ENCODE data around the gene ZNF341.

- no peak for TF ChIP-seq POLR2A (IDR thresholded peaks at IDR 0.05)
- no peak for TF ChIP-seq CTCF (IDR thresholded peaks at IDR 0.05)
Measured at GRCh38 chr20:33840759-33841435, 109.1 kb downstream of the ZNF341 start.
